Astrocyte (in vitro differentiated cells and primary cell): ENCODE measurements around the gene RNU7-1.

ENCODE experiments used
- CTCF ChIP-seq: IDR thresholded peaks from 2 replicates; pipeline ENCODE4 v1.5.1; 2011; ENCODE audit warnings: low read depth, mild to moderate bottlenecking, inconsistent platforms, low read length, moderate library complexity; ENCODE audit not compliant: insufficient read depth
- EZH2 ChIP-seq: IDR thresholded peaks from 2 replicates; pipeline ENCODE4 v1.6.1; 2012; ENCODE audit warnings: mild to moderate bottlenecking, low read length, inconsistent platforms; ENCODE audit not compliant: insufficient read depth

GRCh38 chr12:6943722-6944380 lies at the start of gene RNU7-1, which contains the start of gene C12orf57:
- TF ChIP-seq CTCF: no peak
- TF ChIP-seq EZH2: no peak
